DMS114 treated with DMSO at 0.1 percent for 48 hours (cell line): ENCODE results near the gene ESM1.

ENCODE experiments used
- DNase-seq: peaks from one replicate; lab custom pipeline; 2025; ENCODE audit not compliant: unreplicated experiment; lab: John Stamatoyannopoulos, UW

The ESM1 gene

GRCh38 chr5:54988218-54988617, 2.8 kb upstream of the ESM1 start:
- DNase-seq, result no peak

GRCh38 chr5:54986269-54986654, 869 bp upstream of the ESM1 start:
- no peak for DNase-seq

- no peak for DNase-seq
These were observed 3.5 kb downstream of the ESM1 start for GRCh38 chr5:54981928-54982327.

GRCh38 chr5:54975701-54976100, 9.7 kb downstream of the ESM1 start:
- DNase-seq, result no peak

- DNase-seq, result no peak
These were observed 15.3 kb downstream of the ESM1 start for GRCh38 chr5:54969856-54970828.

- no peak for DNase-seq
These were observed 16.2 kb downstream of the ESM1 start for GRCh38 chr5:54969242-54969641.

GRCh38 chr5:54965806-54966205, 19.6 kb downstream of the ESM1 start:
- DNase-seq, result no peak

GRCh38 chr5:54964405-54964804, 21.0 kb downstream of the ESM1 start:
- DNase-seq, result no peak

- no peak for DNase-seq
These were observed 25.5 kb downstream of the ESM1 start for GRCh38 chr5:54959673-54960418.

- no peak for DNase-seq
These were observed 28.5 kb downstream of the ESM1 start for GRCh38 chr5:54956922-54957321.

- no peak for DNase-seq
These were observed 38.2 kb downstream of the ESM1 start for GRCh38 chr5:54947187-54947586.

GRCh38 chr5:54946306-54946819, 39.0 kb downstream of the ESM1 start:
- DNase-seq, result no peak

- peak; percentile 9 for DNase-seq
These were observed 41.0 kb downstream of the ESM1 start for GRCh38 chr5:54944364-54944763.

GRCh38 chr5:54942064-54942778, 43.2 kb downstream of the ESM1 start:
- DNase-seq, result no peak

GRCh38 chr5:54936201-54936600, 49.2 kb downstream of the ESM1 start:
- DNase-seq, result no peak

GRCh38 chr5:54932789-54933188, 52.6 kb downstream of the ESM1 start:
- no peak for DNase-seq

- DNase-seq, result no peak
These were observed 54.7 kb downstream of the ESM1 start for GRCh38 chr5:54930736-54931135.
